Measurements from ENCODE around the gene SLC25A31.

The SLC25A31 gene

DNA sequence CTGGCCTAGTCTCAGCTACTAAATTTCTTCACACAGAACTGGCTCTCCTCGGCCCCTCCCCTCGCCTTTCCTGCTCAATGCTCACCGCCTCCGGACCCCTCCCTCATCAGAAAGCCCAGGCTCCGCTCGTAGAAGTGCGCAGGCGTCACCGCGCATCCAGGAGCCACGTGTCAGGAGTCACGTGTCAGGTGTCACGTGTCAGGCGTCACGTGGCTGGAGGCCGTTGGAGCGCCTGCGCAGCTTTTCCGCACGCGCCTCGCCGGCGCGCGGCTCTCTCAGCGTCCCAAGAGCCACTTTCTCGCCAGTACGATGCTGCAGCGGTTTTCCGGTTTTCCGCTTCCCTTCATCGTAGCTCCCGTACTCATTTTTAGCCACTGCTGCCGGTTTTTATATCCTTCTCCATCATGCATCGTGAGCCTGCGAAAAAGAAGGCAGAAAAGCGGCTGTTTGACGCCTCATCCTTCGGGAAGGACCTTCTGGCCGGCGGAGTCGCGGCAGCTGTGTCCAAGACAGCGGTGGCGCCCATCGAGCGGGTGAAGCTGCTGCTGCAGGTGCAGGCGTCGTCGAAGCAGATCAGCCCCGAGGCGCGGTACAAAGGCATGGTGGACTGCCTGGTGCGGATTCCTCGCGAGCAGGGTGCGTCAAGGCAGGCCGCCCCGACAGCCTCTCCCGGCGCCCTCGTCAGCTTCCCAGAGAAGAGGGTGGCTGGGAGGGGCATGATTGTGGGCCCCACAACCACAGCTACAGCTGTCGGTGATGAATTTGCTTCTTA, at the start of gene SLC25A31:
Gene SLC25A31, plus strand, starts transcription at position 259 of the 772 bp plus-strand sequence. Its CDS starts 146 bp downstream, at position 405.
- no peak for DNase-seq (ENCODE audit: low read depth)
- no peak within 1 kb of the TSS for H3K4me3 ChIP-seq (ENCODE audit: low read depth, low read length)
- TF ChIP-seq, protein P1, sequence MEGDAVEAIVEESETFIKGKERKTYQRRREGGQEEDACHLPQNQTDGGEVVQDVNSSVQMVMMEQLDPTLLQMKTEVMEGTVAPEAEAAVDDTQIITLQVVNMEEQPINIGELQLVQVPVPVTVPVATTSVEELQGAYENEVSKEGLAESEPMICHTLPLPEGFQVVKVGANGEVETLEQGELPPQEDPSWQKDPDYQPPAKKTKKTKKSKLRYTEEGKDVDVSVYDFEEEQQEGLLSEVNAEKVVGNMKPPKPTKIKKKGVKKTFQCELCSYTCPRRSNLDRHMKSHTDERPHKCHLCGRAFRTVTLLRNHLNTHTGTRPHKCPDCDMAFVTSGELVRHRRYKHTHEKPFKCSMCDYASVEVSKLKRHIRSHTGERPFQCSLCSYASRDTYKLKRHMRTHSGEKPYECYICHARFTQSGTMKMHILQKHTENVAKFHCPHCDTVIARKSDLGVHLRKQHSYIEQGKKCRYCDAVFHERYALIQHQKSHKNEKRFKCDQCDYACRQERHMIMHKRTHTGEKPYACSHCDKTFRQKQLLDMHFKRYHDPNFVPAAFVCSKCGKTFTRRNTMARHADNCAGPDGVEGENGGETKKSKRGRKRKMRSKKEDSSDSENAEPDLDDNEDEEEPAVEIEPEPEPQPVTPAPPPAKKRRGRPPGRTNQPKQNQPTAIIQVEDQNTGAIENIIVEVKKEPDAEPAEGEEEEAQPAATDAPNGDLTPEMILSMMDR (conservative IDR thresholded peaks at IDR 0.05; ENCODE audit: low read depth, low read length): no peak

DNA sequence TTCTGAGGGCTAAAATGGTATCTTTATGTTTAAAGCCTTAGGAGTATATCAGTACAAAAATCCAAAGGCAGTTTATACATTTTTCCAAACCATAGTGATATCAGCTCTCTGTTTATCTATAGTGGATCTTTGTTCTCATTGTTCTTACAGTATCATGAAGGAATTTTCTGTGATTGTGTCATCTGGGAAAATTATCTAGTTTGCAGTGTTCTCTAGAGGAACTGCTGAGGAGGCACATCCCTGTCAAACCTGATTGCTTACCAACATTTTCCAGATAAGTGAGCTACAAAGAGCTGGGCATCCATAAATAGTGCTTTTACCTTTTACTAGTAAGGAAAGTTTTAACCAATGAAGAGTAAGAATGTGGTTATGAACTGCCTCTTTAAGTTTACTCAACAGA, 44.9 kb upstream of the SLC25A31 start:
- DNase-seq (ENCODE audit: low read depth): peak; percentile 75
- TF ChIP-seq, protein P1 (conservative IDR thresholded peaks at IDR 0.05; ENCODE audit: low read depth, low read length): no peak

DNA sequence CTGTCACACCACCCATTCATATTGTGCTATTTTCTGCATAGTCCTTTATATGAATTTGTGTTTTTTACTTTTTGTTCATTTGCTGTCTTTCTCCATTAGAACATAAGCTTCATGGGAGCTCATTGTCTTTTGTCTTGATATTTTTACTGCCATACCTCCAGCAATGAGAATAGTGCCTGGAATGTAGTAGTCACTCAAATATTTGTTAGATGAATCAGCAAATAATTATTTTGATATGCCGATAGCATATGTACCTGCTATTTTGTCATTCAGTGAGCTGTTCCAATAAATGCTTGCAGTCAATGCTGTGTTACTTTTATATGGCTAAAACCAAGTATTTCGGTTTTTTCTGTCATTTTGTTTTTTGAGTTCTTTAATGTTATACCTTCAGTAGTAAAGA, 43.5 kb upstream of the SLC25A31 start:
- peak; percentile 47 for DNase-seq (ENCODE audit: low read depth)
- H3K4me3 ChIP-seq (ENCODE audit: low read depth, low read length): no peak overlapping the region
- TF ChIP-seq, protein P1 (conservative IDR thresholded peaks at IDR 0.05; ENCODE audit: low read depth, low read length): no peak

More for the DNA sequence above, 44.9 kb upstream of the SLC25A31 start:
- H3K4me3 ChIP-seq (ENCODE audit: low read depth, low read length): no peak overlapping the region

DNA sequence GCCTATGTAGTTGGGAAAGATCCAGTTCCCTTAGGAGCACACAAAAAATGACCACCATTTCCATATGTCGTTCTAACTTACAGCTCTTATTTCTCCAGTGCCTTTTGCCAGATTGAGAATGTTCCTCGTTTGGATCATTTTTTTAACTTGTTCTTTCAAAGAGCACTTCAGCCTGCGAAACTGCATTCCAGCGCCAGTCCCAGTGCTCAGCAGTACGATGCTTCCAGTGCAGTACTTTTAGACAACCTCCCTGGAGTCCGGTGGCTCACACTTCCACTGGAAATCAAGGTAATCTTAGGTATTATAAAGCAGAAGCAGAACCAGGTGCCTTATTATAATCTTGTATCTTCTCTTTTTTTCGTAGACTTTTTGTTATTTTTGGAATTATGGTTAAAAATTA, 42.6 kb upstream of the SLC25A31 start:
- DNase-seq (ENCODE audit: low read depth): no peak
- TF ChIP-seq, protein P1 (conservative IDR thresholded peaks at IDR 0.05; ENCODE audit: low read depth, low read length): no peak
- H3K4me3 ChIP-seq (ENCODE audit: low read depth, low read length): no peak overlapping the region

DNA sequence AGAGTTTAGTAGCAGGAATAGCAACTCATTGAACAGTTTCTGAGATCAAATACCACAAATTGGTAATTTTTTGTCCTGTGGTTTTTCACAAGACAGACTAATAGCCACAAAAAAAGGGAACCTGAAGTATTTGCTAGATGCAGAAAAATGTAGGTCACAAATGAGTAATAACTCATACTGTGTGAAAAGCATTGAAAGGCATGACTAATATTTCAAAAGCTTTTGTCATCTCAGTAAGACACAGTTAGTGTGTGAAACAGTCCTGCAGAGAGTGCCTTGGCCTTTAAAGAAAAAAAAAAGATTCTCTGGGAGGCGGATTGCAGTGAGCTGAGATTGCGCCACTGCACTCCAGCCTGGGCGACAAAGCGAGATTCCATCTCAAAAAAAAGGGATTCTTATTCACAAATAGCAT, 31.4 kb upstream of the SLC25A31 start:
- H3K4me3 ChIP-seq (ENCODE audit: low read depth, low read length): peak overlapping the region; percentile 31
- TF ChIP-seq, protein P1 (conservative IDR thresholded peaks at IDR 0.05; ENCODE audit: low read depth, low read length): no peak
- peak; percentile 97 for DNase-seq (ENCODE audit: low read depth)

DNA sequence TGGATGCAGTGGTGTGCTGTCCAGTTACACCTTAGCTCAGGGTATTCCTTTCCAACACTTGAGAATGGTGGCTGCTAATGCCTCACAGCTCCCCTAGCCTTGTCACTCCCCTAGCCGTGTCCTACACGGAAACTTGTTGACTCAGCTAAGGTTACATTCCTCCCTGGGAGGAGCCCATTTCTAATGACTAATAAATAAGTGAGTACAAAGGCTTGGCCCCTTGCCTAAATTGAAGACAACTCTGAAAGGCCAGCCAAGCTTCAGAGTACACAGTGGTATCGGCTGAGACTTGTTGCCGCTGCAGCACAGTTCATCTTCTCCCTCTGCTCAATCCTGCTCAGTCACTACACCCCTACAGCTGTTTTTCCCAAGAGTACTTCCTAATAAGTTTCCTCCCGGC, 21.2 kb upstream of the SLC25A31 start:
- H3K4me3 ChIP-seq (ENCODE audit: low read depth, low read length): peak overlapping the region; percentile 15
- DNase-seq (ENCODE audit: low read depth): peak; percentile 87
- TF ChIP-seq, protein P1 (conservative IDR thresholded peaks at IDR 0.05; ENCODE audit: low read depth, low read length): no peak

DNA sequence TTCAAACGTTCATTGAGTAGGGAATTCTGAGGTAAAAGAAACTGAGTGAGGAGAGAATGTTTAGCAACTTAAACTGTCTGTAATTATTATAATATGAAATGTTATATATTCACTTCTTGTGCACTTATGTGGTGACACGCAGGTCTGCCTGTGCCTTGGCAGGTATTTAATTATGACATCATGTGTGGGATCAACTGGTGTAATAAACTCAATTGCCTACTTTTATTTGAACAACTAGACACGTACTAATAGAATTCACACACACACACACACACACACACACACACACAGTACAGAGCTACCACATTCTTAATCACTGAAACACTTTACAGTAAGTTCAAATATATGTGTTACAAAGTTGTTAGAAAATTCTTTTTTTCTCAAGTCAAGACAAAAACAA, 20.7 kb upstream of the SLC25A31 start:
- TF ChIP-seq, protein P1 (conservative IDR thresholded peaks at IDR 0.05; ENCODE audit: low read depth, low read length): no peak
- H3K4me3 ChIP-seq (ENCODE audit: low read depth, low read length): no peak overlapping the region
- DNase-seq (ENCODE audit: low read depth): peak; percentile 61

Measured in choroid plexus epithelial cell (primary cell).